GM12873 (cell line): ENCODE results near the gene COLEC12.

Experiments used
- TF ChIP-seq, protein P1 (sequence below): IDR thresholded peaks from 2 replicates; pipeline ENCODE4 v1.5.1; 2012; ENCODE audit warnings: low read depth, mild to moderate bottlenecking, moderate library complexity, low read length, control low read depth; ENCODE audit not compliant: insufficient read depth; ENCODE audit errors: missing control alignments

The COLEC12 gene

DNA sequence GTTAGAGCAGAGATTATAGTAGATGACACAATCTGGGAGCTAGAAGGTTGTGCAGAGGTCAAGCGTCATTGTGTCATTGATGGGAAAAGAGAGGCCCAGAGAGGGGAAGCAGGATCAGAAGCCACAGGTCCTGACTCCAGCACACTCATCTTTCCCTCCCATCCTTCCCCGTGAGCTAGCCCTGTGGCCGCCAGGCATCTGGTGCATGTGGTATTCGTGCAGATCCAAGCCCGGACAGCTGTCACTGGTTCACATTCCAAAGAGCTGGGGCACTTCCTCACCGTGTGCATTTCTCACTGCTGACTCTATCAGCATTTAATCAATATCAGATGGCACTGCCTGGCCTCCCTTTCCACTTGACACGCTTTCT lies 138.6 kb downstream of the COLEC12 start:
- TF ChIP-seq, protein P1, sequence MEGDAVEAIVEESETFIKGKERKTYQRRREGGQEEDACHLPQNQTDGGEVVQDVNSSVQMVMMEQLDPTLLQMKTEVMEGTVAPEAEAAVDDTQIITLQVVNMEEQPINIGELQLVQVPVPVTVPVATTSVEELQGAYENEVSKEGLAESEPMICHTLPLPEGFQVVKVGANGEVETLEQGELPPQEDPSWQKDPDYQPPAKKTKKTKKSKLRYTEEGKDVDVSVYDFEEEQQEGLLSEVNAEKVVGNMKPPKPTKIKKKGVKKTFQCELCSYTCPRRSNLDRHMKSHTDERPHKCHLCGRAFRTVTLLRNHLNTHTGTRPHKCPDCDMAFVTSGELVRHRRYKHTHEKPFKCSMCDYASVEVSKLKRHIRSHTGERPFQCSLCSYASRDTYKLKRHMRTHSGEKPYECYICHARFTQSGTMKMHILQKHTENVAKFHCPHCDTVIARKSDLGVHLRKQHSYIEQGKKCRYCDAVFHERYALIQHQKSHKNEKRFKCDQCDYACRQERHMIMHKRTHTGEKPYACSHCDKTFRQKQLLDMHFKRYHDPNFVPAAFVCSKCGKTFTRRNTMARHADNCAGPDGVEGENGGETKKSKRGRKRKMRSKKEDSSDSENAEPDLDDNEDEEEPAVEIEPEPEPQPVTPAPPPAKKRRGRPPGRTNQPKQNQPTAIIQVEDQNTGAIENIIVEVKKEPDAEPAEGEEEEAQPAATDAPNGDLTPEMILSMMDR = no peak

DNA sequence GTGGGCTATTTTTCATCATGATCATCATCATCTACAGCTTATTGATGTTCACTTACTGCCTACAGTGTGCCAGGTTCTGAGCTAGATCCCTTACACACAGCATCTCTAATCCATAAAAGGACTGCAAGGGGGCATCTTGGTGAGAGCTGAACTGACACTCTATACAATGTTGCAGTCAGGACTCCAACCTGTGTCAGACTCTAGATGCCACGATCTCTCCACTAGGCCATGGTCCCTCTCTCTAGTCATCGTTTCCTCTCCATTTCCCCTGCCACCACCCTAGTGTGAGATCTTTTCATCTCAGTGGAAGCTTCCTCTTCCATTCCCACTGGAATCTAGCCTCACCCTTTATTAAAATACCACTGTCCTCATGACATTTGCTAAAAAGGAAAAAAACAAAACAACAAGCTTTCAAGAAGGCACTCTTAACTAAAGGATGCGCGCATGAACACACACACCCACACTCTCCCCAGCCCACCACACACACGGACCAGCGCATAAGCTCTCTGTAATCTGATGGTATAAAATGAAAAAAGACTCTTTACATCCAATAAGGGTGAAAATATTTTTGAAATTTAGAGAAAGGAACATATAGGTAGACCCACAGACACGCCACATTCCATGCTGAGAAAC lies 139.3 kb downstream of the COLEC12 start:
- TF ChIP-seq, protein P1 = no peak

DNA sequence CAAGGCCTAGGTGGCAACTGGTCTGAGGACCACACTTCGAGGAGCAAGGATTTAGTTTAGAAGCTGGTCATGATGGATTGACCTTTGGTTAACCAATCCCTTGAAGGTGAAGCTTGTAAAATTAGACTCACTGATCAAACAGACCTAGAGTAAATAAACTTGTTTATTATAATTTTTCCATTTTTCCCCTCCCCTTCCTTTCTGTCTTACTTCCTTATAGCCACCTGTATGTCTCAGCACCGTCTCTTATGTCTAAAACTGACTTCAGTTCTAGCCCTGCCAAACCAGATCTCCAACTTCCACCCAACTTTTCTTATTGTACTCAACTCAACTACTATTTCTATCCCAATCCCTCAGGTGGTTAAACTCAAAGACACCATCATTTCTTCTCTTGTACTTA lies 139.8 kb downstream of the COLEC12 start:
- TF ChIP-seq, protein P1 = no peak

DNA sequence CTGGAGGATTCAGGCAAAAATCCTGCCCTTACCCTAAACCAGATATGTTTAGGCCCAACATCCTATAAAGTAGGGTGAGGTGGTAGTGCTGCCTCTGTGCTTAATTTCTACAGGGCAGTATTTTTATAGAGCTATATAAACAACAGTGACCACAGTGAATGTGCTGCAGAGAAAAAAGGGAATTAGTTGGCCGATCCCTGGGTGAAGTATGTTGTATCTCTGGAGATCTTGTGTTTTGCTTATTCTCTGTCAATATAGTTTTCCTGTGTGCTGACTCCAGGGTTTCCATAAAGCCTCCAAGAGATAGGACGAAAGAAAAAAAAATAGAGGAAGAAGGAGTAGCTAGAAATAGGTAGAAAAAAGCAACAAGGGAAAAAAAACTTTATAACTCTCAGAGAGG lies 143.7 kb downstream of the COLEC12 start:
- TF ChIP-seq, protein P1 = no peak

DNA sequence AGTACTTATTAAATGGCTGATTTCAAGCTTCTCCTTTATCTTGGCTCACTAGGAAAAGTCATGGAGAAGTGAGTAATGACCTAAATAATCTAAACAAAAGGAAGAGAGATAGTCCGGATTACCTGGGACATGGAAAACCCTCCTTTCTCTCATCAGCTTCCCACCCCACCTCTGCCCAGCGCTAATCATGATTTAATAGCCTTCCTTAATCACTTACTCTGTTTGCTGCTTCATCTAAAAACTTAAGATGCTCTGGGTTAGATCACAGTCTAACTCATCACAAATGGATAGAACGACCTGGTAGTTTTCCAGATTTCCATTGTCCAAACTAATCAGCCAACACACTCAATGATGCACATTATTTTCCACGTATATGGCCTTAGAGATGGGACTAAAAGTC lies 144.8 kb downstream of the COLEC12 start:
- TF ChIP-seq, protein P1 = no peak

DNA sequence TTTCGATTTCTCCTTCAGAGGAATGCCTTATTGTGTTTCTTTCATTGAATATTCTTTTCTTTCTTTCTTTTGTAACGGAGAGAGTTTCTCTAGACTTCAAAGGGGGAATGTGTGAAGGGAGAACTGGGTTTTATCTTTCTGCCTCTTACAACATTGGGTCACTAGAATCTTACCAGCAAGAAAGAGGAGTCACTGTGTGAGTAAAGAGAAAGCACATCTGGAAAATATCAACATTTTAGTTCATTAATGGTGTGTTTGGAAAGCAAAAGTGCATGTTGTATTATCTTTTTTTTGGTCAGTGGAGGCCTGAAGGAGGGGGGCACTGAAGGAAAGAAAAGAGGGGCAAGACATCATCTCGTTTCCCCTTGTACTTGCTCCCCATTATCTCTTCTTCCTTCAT lies 146.0 kb downstream of the COLEC12 start:
- TF ChIP-seq, protein P1 = no peak

DNA sequence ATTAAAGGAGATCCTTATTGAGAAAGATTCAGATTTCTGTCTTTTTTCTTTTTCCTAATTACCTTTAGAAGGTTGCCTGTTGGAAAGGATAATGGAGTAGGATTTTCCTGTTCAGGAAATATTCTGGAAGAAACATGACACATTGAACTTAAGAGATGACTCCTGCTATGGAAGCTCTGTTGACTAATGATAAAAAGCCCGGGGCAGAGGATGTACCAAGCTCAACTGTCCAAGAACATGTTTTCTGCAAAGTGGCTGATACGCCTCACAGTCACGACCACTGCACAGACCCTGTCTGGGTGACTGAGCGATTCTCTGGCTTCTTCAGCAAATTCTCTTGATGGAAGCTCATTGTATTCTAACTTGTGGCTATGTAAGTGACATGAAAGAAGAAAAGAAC lies 146.5 kb downstream of the COLEC12 start:
- TF ChIP-seq, protein P1 = no peak

DNA sequence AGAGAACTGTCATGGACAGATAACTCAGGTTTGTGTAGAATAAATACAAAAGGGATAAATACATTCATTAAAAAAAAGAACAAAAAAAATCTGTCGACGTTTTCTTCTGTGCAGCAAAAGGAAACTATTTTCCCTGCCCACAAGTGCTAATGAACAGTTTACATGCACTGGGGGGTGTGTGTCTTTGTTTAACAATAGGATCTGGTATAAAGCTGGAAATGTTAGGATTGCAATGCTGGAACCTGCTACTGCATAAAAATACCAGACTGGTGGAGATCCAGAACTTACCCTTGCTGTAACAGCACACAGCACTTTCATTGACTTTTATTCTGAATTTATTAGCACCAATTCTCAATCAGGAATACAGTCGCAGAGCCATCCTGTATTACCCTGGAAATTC lies 148.1 kb downstream of the COLEC12 start:
- TF ChIP-seq, protein P1 = no peak
